Upper lobe of right lung (tissue), 1 donor: ENCODE results near the gene ULBP2. TPM values are rescaled to one million over a fixed set of nuclear protein-coding genes. Genes with fewer than 3 reads are reported as not detected.
"Not testable (repeated sequence)": the region's sequence is repeated elsewhere in the genome, so short reads cannot be mapped to it uniquely, and the experiment has no call there.

Source experiments
- ATAC-seq: fragments of 200-7000 bp; cut with Tn5 transposase; one replicate; pipeline ENCODE4 v1.9.1; 2020; ENCODE audit warnings: mild to moderate bottlenecking, moderate library complexity
- DNase-seq: peaks from one replicate; pipeline ENCODE4 v3.0.0-alpha.2; 2020
- H3K27ac ChIP-seq: fragments of 200-600 bp; one replicate; pipeline ENCODE4 v1.8.0; 2022
- H3K27me3 ChIP-seq: fragments of 200-600 bp; one replicate; pipeline ENCODE4 v1.8.0; 2022; ENCODE audit warnings: mild to moderate bottlenecking
- H3K36me3 ChIP-seq: fragments of 200-600 bp; one replicate; pipeline ENCODE4 v1.8.0; 2022
- H3K4me1 ChIP-seq: fragments of 200-600 bp; one replicate; pipeline ENCODE4 v1.8.0; 2022
- H3K4me3 ChIP-seq: fragments of 200-600 bp; one replicate; pipeline ENCODE4 v1.8.0; 2022; ENCODE audit warnings: mild to moderate bottlenecking
- H3K9me3 ChIP-seq: fragments of 200-600 bp; one replicate; pipeline ENCODE4 v1.8.0; 2022
- intact Hi-C: fragments of 100-400 bp; cut with DNase I; formaldehyde crosslinking; loops from one replicate; pipeline ENCODE4 v1.11.0; 2022
- total RNA-seq: library from RNA; stranded (reverse); fragmentation: NEBNext Ultra II Directional; extraction: Animal tissue kit (Norgen Biotek cat#: 25700); gene quantifications from one replicate; pipeline ENCODE4 v1.2.1, GENCODE V29; 2021
- TF ChIP-seq, protein P1 (sequence below): fragments of 200-600 bp; IDR thresholded peaks from one replicate; pipeline ENCODE4 v1.8.0; 2022; ENCODE audit warnings: antibody characterized with exemption
- donor health status: DM: no; HTN: yes; CAD: no; lungs with severe emphysema.

Gene ULBP2
- total RNA-seq, 1 donor from 2014 or later, result 2.3 TPM

DNA sequence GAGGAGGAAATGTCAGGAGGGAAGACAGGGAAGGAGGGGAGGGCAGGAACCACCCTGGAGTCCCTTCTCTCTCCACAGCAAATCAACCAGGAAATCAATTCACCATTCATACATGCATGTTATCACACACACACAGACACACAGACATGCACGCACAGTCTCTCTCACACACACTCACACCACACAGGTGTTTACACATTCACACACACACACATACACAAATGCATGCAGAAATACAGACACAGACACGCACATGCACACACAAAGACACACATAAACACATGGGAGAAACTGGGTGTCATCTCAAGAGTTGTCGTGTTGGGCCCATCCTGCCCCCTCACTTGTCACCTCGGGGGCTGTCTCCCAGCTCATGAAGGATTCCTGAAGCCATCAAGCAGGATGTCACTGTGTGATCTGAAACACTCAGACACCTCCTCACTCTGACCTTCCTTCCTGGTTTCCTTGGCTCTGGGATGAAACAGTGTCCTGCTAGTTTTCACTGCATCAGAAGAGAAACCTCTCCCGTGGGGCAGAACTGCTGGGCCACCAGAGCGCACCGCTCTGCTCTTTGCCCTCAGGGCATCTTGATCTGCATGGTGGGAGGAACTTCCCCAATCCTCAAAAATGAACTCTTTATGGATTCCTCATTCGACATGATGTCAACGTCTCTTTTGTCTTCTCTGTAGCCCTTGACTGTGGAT, 28.1 kb upstream of the ULBP2 start:
- H3K27me3 ChIP-seq, result no peaks in the 10 kb centered on the region
- H3K4me3 ChIP-seq, result no peak overlapping the region
- no peaks in the 10 kb centered on the region for H3K4me1 ChIP-seq
- ATAC-seq, result no peak
- H3K27ac ChIP-seq, result no peak overlapping the region
- H3K36me3 ChIP-seq, result no peaks in the 10 kb centered on the region
- TF ChIP-seq, protein P1, sequence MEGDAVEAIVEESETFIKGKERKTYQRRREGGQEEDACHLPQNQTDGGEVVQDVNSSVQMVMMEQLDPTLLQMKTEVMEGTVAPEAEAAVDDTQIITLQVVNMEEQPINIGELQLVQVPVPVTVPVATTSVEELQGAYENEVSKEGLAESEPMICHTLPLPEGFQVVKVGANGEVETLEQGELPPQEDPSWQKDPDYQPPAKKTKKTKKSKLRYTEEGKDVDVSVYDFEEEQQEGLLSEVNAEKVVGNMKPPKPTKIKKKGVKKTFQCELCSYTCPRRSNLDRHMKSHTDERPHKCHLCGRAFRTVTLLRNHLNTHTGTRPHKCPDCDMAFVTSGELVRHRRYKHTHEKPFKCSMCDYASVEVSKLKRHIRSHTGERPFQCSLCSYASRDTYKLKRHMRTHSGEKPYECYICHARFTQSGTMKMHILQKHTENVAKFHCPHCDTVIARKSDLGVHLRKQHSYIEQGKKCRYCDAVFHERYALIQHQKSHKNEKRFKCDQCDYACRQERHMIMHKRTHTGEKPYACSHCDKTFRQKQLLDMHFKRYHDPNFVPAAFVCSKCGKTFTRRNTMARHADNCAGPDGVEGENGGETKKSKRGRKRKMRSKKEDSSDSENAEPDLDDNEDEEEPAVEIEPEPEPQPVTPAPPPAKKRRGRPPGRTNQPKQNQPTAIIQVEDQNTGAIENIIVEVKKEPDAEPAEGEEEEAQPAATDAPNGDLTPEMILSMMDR, result no peak
- intact Hi-C loops, result no loop called here
- H3K9me3 ChIP-seq, result no peaks in the 10 kb centered on the region
- peak; percentile 29 for DNase-seq

- H3K4me1 ChIP-seq, result no peaks in the 10 kb centered on the region
- TF ChIP-seq, protein P1, result no peak
- H3K9me3 ChIP-seq, result no peaks in the 10 kb centered on the region
- no peaks in the 10 kb centered on the region for H3K36me3 ChIP-seq
- peak; percentile 36 for DNase-seq
- H3K4me3 ChIP-seq, result no peak overlapping the region
- peak; percentile 16 for ATAC-seq
- no peaks in the 10 kb centered on the region for H3K27me3 ChIP-seq
- intact Hi-C loops, result no loop called here
- no peak overlapping the region for H3K27ac ChIP-seq
Measured at GRCh38 chr6:149915970-149916865, 25.6 kb upstream of the ULBP2 start.

DNA sequence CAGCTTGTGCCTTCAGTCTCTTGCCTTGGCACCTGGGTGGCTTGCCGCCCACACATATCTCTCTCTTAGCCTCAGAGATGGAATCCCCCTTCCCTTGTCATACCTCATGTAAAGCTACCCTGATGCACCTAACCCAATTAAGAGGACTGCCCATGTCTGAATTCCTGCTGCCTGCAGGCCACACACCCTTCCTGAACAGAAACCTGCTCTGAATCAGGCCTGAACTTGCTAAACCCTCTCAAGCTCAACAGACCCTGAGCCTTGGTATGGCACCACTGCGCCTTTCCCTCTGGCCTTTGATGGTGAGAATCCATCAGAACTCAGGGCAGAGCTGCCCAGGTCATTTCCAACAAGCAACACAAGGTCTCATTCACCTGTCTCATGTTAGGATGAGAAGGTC, 24.1 kb upstream of the ULBP2 start:
- no peaks in the 10 kb centered on the region for H3K36me3 ChIP-seq
- peaks cover 5% of the 10 kb centered on the region for H3K4me1 ChIP-seq
- no peak for ATAC-seq
- H3K4me3 ChIP-seq, result no peak overlapping the region
- intact Hi-C loops, result no loop called here
- no peak overlapping the region for H3K27ac ChIP-seq
- no peaks in the 10 kb centered on the region for H3K9me3 ChIP-seq
- TF ChIP-seq, protein P1, result no peak
- DNase-seq, result no peak
- no peaks in the 10 kb centered on the region for H3K27me3 ChIP-seq

- ATAC-seq (no peak), DNase-seq (peak; percentile 42)
- intact Hi-C loops, result no loop called here
Measured at GRCh38 chr6:149918151-149918905, 23.5 kb upstream of the ULBP2 start.

DNA sequence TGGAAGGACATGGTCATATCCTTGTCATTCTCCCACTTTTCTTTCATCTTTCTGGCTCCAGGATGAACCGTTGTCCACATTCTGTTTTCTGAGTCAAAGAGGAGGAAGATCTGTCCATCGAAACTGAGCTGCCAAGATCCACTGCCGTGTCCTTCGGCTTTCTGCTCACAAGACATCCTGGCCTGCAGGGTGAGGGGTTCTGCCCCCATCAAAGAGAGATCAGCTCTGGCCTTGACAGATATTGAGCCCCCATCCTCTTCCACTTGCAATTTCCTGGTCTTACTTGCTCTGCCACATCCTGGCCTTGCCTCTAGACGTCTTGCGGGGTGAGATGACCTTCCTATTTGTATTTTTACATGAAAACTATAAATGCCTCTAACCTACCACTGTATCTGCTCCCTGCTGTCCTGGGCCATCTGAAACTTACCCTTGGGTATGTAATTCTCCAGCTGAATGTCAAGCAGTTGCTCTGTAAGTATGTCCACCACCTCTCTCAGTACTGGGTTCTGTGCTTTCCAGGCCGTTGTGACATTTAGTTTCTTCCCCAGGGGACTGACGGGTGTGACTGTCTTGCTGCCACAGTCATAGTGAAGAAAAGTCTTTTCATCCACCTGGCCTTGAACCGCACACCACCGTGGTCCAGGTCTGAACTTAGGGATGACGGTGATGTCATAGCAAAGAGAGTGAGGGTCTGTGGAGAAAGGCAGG, 22.5 kb upstream of the ULBP2 start:
- intact Hi-C loops, H3K9me3 ChIP-seq, H3K36me3 ChIP-seq, H3K4me1 ChIP-seq, H3K27ac ChIP-seq, H3K4me3 ChIP-seq, H3K27me3 ChIP-seq, ATAC-seq: not testable (repeated sequence)
- peak; percentile 8 for DNase-seq

More at GRCh38 chr6:149918151-149918905, 23.5 kb upstream of the ULBP2 start:
- H3K27me3 ChIP-seq, result no peaks in the 10 kb centered on the region
- H3K36me3 ChIP-seq, result no peaks in the 10 kb centered on the region
- no peak overlapping the region for H3K4me3 ChIP-seq
- H3K4me1 ChIP-seq, result peaks cover 7% of the 10 kb centered on the region
- no peaks in the 10 kb centered on the region for H3K9me3 ChIP-seq
- TF ChIP-seq, protein P1, result no peak
- no peak overlapping the region for H3K27ac ChIP-seq
